Measurements from ENCODE around the gene SLC32A1.

Gene SLC32A1

DNA sequence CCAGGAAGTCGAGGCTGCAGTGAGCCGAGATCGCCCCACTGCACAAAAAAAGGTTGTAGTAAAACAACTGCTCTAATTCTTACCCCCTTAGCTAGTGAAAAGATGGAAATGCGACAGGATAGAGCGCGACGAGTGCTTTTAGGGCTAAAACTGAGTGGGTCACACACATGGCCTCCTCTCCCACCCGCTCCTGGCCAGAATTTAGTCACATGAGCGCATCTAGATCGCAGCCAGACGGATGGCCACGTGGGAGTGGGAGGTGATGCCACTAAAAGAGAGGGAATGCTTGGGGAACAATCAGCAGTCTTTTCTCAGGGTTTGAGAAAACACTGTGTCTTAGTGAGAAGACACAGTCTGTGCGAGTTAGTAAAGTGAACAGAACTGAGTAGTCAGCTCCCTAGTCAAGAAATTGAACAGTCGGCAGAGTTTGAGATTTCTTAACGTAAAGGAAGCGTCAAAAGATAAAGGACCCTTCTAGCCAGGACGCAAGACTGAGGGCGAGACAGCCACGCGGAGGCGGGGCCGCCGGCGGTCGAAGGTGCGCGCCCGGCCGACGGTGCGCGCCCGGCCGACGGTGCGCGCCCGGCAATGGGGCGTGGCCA, 23.3 kb downstream of the SLC32A1 start:
- H3K9me3 ChIP-seq, result no peaks in the 10 kb centered on the region
- H3K36me3 ChIP-seq, result peaks cover 4% of the 10 kb centered on the region
- DNase-seq, result no peak
- peak overlapping the region; percentile 92 for H3K4me3 ChIP-seq (ENCODE audit: low read depth, low read length)
- TF ChIP-seq, protein P1, sequence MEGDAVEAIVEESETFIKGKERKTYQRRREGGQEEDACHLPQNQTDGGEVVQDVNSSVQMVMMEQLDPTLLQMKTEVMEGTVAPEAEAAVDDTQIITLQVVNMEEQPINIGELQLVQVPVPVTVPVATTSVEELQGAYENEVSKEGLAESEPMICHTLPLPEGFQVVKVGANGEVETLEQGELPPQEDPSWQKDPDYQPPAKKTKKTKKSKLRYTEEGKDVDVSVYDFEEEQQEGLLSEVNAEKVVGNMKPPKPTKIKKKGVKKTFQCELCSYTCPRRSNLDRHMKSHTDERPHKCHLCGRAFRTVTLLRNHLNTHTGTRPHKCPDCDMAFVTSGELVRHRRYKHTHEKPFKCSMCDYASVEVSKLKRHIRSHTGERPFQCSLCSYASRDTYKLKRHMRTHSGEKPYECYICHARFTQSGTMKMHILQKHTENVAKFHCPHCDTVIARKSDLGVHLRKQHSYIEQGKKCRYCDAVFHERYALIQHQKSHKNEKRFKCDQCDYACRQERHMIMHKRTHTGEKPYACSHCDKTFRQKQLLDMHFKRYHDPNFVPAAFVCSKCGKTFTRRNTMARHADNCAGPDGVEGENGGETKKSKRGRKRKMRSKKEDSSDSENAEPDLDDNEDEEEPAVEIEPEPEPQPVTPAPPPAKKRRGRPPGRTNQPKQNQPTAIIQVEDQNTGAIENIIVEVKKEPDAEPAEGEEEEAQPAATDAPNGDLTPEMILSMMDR (IDR thresholded peaks at IDR 0.05; ENCODE audit: low read depth, low read length), result no peak
- H3K4me1 ChIP-seq, result peaks cover 6% of the 10 kb centered on the region; the same call in 1 of the 2 replicates
- peaks cover under 1% of the 10 kb centered on the region for H3K27me3 ChIP-seq

DNA sequence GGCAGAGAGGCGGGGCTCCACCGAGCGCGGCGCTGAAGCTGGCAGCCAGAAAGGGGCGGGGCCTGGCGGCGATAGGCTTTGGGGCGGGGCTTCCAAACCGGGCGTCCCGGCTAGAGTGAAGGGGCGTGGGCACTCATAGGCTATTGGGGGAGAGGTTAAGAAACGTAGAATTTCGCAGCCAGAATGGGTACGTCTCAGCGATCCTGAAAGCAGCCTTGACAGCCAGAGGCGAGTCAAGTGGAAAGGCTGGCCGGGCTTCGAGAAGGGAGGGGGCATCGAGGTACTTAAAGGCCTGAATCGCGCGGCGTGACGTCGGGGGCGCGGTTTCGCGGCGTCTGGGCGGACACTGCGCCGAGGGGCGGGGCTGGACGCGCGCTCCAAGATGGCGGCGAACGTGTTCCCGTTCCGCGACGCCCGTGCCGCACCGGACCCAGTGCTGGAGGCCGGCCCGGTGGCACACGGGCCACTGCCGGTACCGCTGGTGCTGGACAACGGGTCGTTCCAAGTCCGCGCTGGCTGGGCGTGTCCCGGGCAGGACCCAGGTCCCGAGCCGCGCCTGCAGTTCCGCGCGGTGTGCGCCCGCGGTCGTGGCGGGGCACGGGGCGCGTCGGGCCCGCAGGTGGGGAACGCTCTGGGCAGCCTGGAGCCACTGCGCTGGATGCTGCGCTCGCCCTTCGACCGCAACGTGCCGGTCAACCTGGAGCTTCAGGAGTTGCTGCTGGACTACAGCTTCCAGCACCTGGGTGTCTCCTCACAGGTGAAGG, 24.0 kb downstream of the SLC32A1 start, which contains the start of gene ACTR5:
ACTR5 (plus strand) TSS at position 364 of the 764 bp plus-strand sequence; CDS start at position 383, 19 bp downstream.
- H3K27me3 ChIP-seq, result no peaks in the 10 kb centered on the region
- H3K4me3 ChIP-seq (ENCODE audit: low read depth, low read length), result peak within 1 kb of the TSS; percentile 92
- TF ChIP-seq, protein P1 (IDR thresholded peaks at IDR 0.05; ENCODE audit: low read depth, low read length), result no peak
- DNase-seq, result peak; percentile 96
- H3K36me3 ChIP-seq, result peaks cover 5% of the 10 kb centered on the region
- no peaks in the 10 kb centered on the region for H3K9me3 ChIP-seq
- H3K4me1 ChIP-seq, result peaks cover 6% of the 10 kb centered on the region; the same call in 1 of the 2 replicates

DNA sequence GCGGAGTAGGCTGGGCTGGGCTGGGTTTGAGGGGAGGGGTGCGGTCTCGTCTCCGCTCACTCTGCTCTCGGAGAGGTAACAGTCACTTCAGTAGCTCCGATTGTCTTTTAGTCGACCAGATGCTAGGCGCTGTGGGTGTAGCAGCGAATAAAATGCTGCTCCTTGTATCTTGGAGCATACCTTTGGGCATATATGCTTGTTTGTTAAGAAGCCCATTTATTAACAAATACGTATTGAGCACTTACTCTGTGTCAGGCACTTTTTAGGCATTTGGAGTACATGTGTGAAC, 24.5 kb downstream of the SLC32A1 start:
- Histone ChIP-seq H3K27me3 (no peaks in the 10 kb centered on the region), H3K4me3 (ENCODE audit: low read depth, low read length) (peak overlapping the region; percentile 92), H3K36me3 (peaks cover 5% of the 10 kb centered on the region), H3K9me3 (no peaks in the 10 kb centered on the region), H3K4me1 (peaks cover 6% of the 10 kb centered on the region; the same call in 1 of the 2 replicates)
- TF ChIP-seq, protein P1 (IDR thresholded peaks at IDR 0.05; ENCODE audit: low read depth, low read length), result no peak
- no peak for DNase-seq

DNA sequence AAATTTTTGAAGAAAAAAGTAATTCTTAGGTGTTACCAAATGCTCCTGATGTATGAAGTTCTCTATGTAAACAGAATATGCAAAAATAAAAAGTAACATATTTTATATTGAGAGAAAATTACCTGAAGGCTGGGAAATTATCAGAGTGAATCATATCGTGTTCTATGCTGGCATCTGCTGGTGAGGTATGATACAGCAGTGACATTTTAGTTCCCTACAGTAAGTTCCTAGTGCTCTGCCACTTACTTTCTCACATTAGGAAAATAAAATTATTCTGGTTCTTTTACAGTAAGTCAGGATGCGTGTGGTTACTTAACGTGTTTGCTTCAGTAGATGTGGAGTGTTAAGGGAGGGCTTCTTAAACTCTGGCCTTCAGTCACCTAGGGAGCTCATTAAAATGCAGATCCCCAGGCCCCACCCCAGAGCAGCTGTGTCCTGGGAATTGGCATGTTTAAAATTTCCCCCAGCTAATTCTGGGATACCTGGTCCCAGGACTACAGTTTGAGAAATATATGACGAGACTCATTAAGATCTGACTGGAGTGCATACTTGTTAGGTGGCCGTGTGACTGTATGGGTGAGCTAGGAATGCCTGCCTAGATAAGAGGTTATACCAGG, 27.2 kb downstream of the SLC32A1 start:
- Histone ChIP-seq H3K4me1 (peaks cover 6% of the 10 kb centered on the region; the same call in 1 of the 2 replicates), H3K36me3 (peaks cover 22% of the 10 kb centered on the region), H3K4me3 (ENCODE audit: low read depth, low read length) (no peak overlapping the region), H3K9me3 (no peaks in the 10 kb centered on the region), H3K27me3 (no peaks in the 10 kb centered on the region)
- DNase-seq, result no peak
- TF ChIP-seq, protein P1 (IDR thresholded peaks at IDR 0.05; ENCODE audit: low read depth, low read length), result peak; percentile 84

DNA sequence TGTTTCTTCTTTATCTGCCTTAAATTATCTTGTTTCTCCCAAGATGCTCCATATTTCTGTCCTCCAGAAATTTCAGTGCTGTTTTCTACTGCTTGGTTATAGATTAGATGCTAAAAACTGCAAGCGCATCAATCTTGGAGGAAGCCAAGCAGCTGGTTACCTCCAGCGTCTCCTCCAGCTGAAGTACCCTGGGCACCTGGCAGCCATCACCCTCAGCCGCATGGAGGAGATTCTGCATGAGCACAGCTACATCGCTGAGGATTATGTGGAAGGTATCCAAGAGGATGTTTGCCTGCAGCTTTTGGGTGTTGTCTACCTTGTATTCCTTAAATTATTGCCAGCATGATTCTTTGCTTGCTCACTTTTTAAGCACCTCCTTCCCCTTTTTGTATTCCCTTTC, 27.7 kb downstream of the SLC32A1 start:
- Histone ChIP-seq H3K4me1 (peaks cover 6% of the 10 kb centered on the region; the same call in 1 of the 2 replicates), H3K4me3 (ENCODE audit: low read depth, low read length) (no peak overlapping the region), H3K36me3 (peaks cover 28% of the 10 kb centered on the region), H3K9me3 (no peaks in the 10 kb centered on the region), H3K27me3 (no peaks in the 10 kb centered on the region)
- no peak for DNase-seq
- TF ChIP-seq, protein P1 (IDR thresholded peaks at IDR 0.05; ENCODE audit: low read depth, low read length), result no peak
